Lower leg skin (tissue), 4 donors: ENCODE data around the gene TNFRSF1A. TPM values are rescaled to one million over a fixed set of nuclear protein-coding genes. Genes with fewer than 3 reads are reported as not detected.

Experiments
- DNase-seq, 2 donors: peaks; one replicate each; pipeline ENCODE4 v3.0.0-alpha.2; 2019; ENCODE audit warnings: low spot score in 2 of 2
- H3K4me3 ChIP-seq: fragments of 200-600 bp; sonication (generic); 2 replicates; pipeline ENCODE4 v1.5.1; 2017; ENCODE audit warnings: mild to moderate bottlenecking, low read depth; ENCODE audit not compliant: poor library complexity, severe bottlenecking
- POLR2A ChIP-seq, 2 donors: fragments of 450-650 bp; IDR thresholded peaks; one replicate each; pipeline ENCODE4 v1.6.1; 2016 to 2017; ENCODE audit warnings: antibody characterized with exemption in 2 of 2, mild to moderate bottlenecking in 1 of 2, moderate library complexity in 1 of 2
- WGBS, 2 donors: methylation state at CpG; one replicate each; pipeline ENCODE4 v1.1.5; 2018; 5-methylcytosine and 5-hydroxymethylcytosine counted together
- intact Hi-C: fragments of 100-400 bp; cut with DNase I; formaldehyde crosslinking; loops from one replicate; pipeline ENCODE4 v1.15.0; 2023; ENCODE audit warnings: low total_unique reads
- total RNA-seq, 4 donors: library from RNA; depleted of rRNA; stranded (reverse); fragments of >200 nt; gene quantifications; one replicate each; pipeline ENCODE4 v1.1.0, GENCODE V29; 2016
- TF ChIP-seq, protein P1 (sequence below), 3 donors: fragments of 450-650 bp; IDR thresholded peaks; one replicate each; pipeline ENCODE4 v1.5.1; 2016; ENCODE audit warnings: antibody characterized with exemption in 3 of 3, mild to moderate bottlenecking in 3 of 3, moderate library complexity in 2 of 3

Gene TNFRSF1A
- 100 to 1,000 TPM; 104 to 252 (median 186) TPM for total RNA-seq

DNA sequence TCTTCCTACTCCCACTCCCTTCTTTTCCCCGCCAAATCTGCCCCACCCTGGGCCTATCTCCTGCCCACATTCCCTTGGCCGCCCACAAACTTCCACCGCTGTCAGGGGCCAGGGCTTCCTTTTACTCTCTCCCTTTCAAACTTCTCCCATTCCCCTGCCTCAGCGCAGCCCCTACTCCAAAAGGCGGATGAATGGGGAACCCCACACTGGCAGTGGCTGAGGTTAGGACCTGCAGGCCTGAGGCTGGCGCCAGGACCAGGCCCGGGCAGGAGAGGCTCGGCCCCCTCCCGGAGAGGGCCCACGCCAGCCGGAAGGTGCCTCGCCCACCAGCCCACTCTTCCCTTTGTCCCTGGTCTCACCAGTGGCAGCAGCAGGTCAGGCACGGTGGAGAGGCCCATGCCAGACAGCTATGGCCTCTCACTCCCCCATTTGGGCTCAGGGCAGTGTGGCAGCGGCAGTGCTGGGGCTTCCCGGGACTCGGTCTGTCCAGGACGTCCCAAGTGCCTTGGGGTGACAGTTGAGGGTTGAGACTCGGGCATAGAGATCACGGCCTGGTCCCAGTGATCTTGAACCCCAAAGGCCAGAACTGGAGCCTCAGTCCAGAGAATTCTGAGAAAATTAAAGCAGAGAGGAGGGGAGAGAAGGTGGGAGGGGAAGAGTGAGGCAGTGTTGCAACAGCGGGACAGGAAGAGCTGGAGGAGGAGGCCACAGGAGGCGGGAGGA is at the start of gene TNFRSF1A:
TSS of gene TNFRSF1A (minus strand) at position 660 of the 723 bp plus-strand sequence. CDS start at position 398, 262 bp downstream.
- DNase-seq: peak; percentile 79 to 94
- peak within 1 kb of the TSS; percentile 86 for H3K4me3 ChIP-seq
- intact Hi-C loops: no loop called here
- no peak for TF ChIP-seq POLR2A (IDR thresholded peaks at IDR 0.05)
- TF ChIP-seq, protein P1, sequence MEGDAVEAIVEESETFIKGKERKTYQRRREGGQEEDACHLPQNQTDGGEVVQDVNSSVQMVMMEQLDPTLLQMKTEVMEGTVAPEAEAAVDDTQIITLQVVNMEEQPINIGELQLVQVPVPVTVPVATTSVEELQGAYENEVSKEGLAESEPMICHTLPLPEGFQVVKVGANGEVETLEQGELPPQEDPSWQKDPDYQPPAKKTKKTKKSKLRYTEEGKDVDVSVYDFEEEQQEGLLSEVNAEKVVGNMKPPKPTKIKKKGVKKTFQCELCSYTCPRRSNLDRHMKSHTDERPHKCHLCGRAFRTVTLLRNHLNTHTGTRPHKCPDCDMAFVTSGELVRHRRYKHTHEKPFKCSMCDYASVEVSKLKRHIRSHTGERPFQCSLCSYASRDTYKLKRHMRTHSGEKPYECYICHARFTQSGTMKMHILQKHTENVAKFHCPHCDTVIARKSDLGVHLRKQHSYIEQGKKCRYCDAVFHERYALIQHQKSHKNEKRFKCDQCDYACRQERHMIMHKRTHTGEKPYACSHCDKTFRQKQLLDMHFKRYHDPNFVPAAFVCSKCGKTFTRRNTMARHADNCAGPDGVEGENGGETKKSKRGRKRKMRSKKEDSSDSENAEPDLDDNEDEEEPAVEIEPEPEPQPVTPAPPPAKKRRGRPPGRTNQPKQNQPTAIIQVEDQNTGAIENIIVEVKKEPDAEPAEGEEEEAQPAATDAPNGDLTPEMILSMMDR (IDR thresholded peaks at IDR 0.05): no peak
- WGBS, 2 donors: 0% methylated on average over 20 to 21 of the region's 21 CpGs

DNA sequence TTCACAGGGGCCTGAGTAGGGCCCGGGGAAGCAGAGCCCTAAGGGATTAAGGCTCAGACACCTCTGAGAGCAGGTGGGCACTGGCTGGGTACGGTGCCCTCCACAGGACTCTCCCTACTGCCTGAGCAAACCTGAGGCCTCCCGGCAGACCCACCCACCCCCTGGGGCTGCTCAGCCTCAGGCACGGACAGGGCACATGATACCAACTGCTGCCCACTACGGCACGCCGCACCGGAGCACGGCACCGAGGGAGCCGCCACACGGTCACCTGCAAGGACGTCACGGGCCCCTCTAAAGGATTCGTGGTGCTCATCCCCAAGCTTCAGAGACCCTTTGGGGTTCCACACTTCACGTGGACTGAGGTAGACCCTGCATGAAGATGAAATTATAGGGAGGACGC is 49.1 kb upstream of the TNFRSF1A start:
- intact Hi-C loops: no loop called here
- WGBS, 2 donors: 90 to 91% methylated on average over 13 to 15 of the region's 17 CpGs
- no peak for TF ChIP-seq POLR2A (IDR thresholded peaks at IDR 0.05)
- TF ChIP-seq, protein P1 (IDR thresholded peaks at IDR 0.05): no peak
- DNase-seq: no peak
- H3K4me3 ChIP-seq: no peak overlapping the region

DNA sequence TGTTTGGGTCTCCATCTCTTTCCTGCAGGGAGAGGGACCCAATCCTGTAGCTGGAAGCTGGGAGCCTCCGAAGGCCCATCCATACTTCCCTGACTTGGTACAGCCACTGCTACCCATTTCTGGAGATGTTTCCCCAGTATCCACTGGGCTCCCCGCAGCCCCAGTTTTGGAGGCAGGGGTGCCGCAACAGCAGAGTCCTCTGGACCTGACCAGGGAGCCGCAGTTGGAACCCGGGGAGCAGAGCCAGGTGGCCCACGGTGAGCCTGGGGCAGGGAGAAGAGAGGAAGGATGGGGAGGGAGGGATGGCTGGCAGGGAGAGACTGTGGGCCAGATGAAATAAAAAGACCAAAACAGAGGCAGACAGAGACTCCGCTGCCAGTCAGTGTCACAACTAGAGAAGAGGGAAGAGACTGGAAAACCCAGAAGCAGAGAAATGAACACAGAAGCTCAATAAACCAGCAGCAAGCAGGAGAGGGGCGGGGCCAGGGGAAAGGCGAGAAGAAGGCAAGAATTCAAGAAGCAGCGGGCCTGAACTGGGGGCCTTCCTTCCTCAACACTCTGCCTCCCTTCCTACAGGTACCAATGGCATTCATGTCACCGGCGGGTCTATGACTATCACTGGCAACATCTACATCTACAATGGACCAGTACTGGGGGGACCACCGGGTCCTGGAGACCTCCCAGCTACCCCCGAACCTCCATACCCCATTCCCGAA is 48.4 kb upstream of the TNFRSF1A start:
- TF ChIP-seq, protein P1 (IDR thresholded peaks at IDR 0.05): no peak
- TF ChIP-seq POLR2A (IDR thresholded peaks at IDR 0.05): no peak
- H3K4me3 ChIP-seq: no peak overlapping the region
- DNase-seq: no peak
- WGBS, 2 donors: 72 to 79% methylated on average over 13 to 15 of the region's 15 CpGs
- intact Hi-C loops: no loop called here

DNA sequence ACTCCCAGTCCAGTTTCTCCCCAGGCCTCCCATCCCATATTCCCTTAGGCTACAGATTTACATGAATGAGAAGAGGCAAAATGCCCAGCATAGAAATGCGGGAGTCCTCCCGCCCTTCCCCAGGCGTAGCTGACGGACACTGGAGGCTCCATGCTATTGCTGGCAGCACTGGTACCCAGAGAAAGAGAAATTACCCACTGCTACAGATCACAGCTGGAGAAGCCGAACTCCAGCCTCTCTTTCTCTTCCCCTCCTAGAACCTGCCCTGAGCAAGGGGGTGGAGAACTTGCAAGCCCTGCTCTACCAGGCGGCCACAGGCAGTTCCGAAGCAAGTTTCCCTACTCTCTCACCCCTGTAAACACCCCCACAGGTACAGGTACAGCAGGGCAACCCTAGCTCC is 45.7 kb upstream of the TNFRSF1A start:
- WGBS, 2 donors: 58 to 77% methylated on average over 7 of the region's 7 CpGs
- H3K4me3 ChIP-seq: no peak overlapping the region
- no peak for DNase-seq
- TF ChIP-seq, protein P1 (IDR thresholded peaks at IDR 0.05): no peak
- TF ChIP-seq POLR2A (IDR thresholded peaks at IDR 0.05): no peak
- intact Hi-C loops: no loop called here

DNA sequence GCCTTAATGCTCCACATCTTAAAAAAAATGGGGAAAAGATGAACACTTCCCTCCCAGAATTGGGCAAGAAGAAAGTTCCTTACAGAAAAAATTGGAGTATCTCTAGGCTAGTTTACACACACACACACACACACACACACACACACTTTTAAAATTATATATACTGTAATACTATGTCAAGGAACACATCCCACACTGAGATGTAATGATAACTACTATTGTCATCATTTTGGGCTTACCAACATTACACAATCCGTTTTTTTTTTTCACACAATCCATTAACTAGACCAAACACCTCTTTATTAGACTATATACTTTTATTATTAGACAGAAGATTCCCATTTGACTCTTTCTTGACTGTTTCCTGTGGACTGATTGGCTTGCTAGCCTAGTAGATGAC is 44.6 kb upstream of the TNFRSF1A start:
- DNase-seq: no peak
- intact Hi-C loops: no loop called here

More for the DNA sequence above, 44.6 kb upstream of the TNFRSF1A start:
- no peak overlapping the region for H3K4me3 ChIP-seq
- WGBS, 2 donors: 44 to 51% methylated on average over 1 of the region's 1 CpG
- TF ChIP-seq, protein P1 (IDR thresholded peaks at IDR 0.05): no peak
- TF ChIP-seq POLR2A (IDR thresholded peaks at IDR 0.05): no peak
